ENCODE measurements around the gene TMPRSS6. TPM values are rescaled to one million over a fixed set of nuclear protein-coding genes. Genes with fewer than 3 reads are reported as not detected.
A peak's percentile ranks its signal among the peaks of the same experiment; 100 is the strongest.

The TMPRSS6 gene
- total and polyA plus RNA-seq, 8 donors, result 0.45 to 1.5 (median 0.64) TPM; not detected in 1

DNA sequence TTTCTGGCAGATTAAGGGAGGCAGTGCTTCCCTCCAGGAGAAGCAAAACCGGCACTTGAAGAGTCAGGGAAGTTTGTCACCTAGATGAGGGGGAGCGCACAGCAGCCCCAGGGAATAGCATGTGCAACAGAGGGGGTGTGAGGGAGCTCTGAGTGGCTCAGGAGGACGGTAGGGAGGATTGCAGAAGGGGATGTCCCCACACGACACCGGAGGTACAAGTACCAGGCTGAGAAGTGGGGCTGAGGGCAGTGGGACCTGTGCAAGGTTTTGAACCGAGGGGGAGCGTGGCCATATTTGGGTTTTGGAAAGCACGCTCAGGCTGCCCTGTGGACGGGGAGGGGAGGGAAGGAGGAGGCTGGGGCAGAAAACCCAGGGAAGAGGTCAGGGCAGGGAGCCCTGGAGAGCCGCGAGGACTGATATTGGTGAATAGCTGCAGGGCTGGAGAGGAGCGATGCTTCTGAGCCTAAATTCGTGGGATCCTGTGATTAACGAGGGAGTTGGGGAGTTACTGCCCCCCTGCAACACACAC is 17.9 kb upstream of the TMPRSS6 start:
- Histone ChIP-seq H3K27me3 (peaks cover 0 to 26% of the 10 kb centered on the region in 2 donors), H3K4me3 (no peak overlapping the region), H3K4me1 (no peaks in the 10 kb centered on the region), H3K27ac (no peak overlapping the region), H3K9me3 (no peaks in the 10 kb centered on the region), H3K36me3 (no peaks in the 10 kb centered on the region)
- no peak for ATAC-seq
- peak in 1 of 4 donors; percentile 22 for DNase-seq
- TF ChIP-seq, protein P1, sequence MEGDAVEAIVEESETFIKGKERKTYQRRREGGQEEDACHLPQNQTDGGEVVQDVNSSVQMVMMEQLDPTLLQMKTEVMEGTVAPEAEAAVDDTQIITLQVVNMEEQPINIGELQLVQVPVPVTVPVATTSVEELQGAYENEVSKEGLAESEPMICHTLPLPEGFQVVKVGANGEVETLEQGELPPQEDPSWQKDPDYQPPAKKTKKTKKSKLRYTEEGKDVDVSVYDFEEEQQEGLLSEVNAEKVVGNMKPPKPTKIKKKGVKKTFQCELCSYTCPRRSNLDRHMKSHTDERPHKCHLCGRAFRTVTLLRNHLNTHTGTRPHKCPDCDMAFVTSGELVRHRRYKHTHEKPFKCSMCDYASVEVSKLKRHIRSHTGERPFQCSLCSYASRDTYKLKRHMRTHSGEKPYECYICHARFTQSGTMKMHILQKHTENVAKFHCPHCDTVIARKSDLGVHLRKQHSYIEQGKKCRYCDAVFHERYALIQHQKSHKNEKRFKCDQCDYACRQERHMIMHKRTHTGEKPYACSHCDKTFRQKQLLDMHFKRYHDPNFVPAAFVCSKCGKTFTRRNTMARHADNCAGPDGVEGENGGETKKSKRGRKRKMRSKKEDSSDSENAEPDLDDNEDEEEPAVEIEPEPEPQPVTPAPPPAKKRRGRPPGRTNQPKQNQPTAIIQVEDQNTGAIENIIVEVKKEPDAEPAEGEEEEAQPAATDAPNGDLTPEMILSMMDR (IDR thresholded peaks at IDR 0.05), result no peak
- intact Hi-C loops (cut with DNase I), result no loop called here

DNA sequence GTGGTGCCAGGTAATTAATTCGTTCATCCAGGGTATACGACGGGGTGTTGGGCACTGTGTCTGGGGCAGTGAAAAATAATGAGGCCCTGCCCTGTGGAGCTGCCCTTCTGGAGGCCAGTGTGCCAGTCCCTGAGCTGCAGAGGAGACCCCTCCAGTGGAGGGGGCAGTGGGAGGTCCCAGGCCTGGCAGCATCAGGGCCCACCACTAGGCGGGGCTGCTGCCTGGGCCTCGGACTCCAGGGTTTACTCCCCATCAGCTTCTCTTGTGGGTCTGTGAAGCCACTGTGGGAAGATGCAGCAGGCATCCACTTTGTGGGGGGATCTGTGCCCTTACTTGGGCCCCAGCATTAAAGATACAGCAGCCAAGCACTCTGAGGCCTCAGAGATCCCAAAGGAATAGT is 17.4 kb upstream of the TMPRSS6 start:
- DNase-seq (no peak), ATAC-seq (no peak)
- H3K27me3 ChIP-seq, result peaks cover 0 to 26% of the 10 kb centered on the region in 2 donors
- no peaks in the 10 kb centered on the region for H3K9me3 ChIP-seq
- no peak overlapping the region for H3K4me3 ChIP-seq
- H3K36me3 ChIP-seq, result no peaks in the 10 kb centered on the region
- TF ChIP-seq, protein P1 (IDR thresholded peaks at IDR 0.05), result no peak
- H3K27ac ChIP-seq, result no peak overlapping the region
- intact Hi-C loops (cut with DNase I), result no loop called here
- peaks cover 0 to 2% of the 10 kb centered on the region in 2 donors for H3K4me1 ChIP-seq

DNA sequence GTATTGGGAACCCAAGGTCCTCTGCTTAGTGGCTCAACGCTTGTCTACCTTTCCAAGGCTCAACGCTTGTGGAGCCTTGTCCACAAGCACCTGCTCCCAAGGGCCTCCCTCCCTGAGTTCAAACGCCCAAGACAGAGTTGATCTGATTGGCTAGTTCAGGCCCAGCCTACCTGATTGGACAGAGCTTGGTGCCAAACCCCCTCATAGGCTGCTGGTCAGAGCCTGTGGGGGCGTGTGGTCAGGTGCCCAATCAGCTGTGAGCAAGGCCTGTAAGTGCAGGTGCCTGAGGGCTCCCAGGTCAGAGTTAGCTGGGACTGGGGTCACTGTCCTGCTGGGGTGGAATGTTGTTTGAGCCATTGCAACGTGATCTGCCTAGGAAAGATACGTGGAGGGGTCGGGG is 16.9 kb upstream of the TMPRSS6 start:
- no peak for DNase-seq
- Histone ChIP-seq H3K4me3 (no peak overlapping the region), H3K9me3 (no peaks in the 10 kb centered on the region), H3K36me3 (no peaks in the 10 kb centered on the region), H3K27ac (no peak overlapping the region), H3K4me1 (peaks cover 0 to 5% of the 10 kb centered on the region in 2 donors), H3K27me3 (peaks cover 0 to 26% of the 10 kb centered on the region in 2 donors)
- intact Hi-C loops (cut with DNase I), result no loop called here
- ATAC-seq, result no peak
- TF ChIP-seq, protein P1 (IDR thresholded peaks at IDR 0.05), result no peak

DNA sequence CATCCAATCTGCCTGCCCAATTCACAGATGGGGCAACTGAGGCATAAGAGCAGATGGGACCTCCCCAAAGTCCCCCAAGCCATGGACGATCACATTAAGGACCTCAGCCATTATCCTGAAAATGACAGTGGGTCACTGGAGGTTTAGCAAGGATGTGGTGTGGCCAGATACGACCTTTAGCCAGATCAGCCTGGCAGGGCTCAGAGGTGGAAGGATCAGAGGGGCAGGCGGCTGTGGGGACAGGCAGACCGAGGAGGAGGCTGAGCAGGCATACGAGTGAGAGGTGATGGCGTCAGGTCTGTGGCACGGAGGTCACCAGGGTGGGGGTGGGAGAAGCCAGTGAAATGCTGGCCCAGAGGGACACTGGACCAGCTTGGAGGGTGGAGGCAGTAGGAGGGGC is 14.1 kb upstream of the TMPRSS6 start:
- H3K27ac ChIP-seq, result no peak overlapping the region
- intact Hi-C loops (cut with DNase I), result no loop called here
- peaks cover 0 to 26% of the 10 kb centered on the region in 2 donors for H3K27me3 ChIP-seq
- no peak overlapping the region for H3K4me3 ChIP-seq
- no peaks in the 10 kb centered on the region for H3K36me3 ChIP-seq
- no peak for DNase-seq
- peaks cover 0 to 5% of the 10 kb centered on the region in 2 donors for H3K4me1 ChIP-seq
- no peak for ATAC-seq
- H3K9me3 ChIP-seq, result no peaks in the 10 kb centered on the region
- TF ChIP-seq, protein P1 (IDR thresholded peaks at IDR 0.05), result no peak

DNA sequence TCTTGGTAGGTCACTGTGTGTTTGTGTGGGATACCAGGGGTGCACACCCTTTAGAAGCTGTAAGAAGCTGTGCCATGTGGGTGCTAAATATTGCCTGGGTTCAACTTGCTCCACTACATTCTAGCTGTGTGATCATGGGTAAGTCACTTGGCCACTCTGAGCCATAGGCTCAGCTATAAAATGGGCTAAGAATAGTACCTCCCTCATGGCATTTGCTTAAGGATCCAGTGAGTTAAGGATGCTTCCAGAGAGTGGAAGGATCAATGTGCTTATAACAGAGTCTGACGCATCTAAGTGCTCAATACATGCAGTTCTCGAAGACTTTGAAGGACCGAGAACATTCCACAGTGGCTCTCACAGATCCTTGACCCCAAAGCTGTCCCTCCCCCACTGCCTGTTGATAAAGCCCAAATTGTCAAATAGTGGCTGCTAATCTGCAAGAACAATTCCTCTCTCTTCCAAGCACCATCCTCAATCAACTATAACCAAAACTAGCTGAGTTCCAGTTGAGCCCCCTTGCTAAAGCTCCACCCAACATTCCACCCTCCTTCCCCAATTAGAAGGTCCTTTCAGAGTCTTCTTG is 13.2 kb upstream of the TMPRSS6 start:
- peak; percentile 56 for ATAC-seq
- intact Hi-C loops (cut with DNase I), result no loop called here
- no peaks in the 10 kb centered on the region for H3K9me3 ChIP-seq
- H3K4me1 ChIP-seq, result peaks cover 0 to 5% of the 10 kb centered on the region in 2 donors
- no peaks in the 10 kb centered on the region for H3K36me3 ChIP-seq
- H3K4me3 ChIP-seq, result no peak overlapping the region
- no peak for DNase-seq
- H3K27ac ChIP-seq, result no peak overlapping the region
- TF ChIP-seq, protein P1 (IDR thresholded peaks at IDR 0.05), result no peak
- H3K27me3 ChIP-seq, result peaks cover 0 to 16% of the 10 kb centered on the region in 2 donors
